Measurements from ENCODE around the gene RAB6B. TPM values are rescaled to one million over a fixed set of nuclear protein-coding genes. Genes with fewer than 3 reads are reported as not detected.

The RAB6B gene
- total RNA-seq, 2 donors from 2014 or later, result 2.2 to 3.0 TPM

- Mint-ChIP-seq H3K36me3 (ENCODE audit: low read depth) (no peaks in the 10 kb centered on the region), H3K27me3 (ENCODE audit: insufficient read depth) (peaks cover 41% of the 10 kb centered on the region), H3K9me3 (no peaks in the 10 kb centered on the region), H3K4me1 (peaks cover 12% of the 10 kb centered on the region), H3K4me3 (no peak overlapping the region), H3K27ac (no peak overlapping the region)
- Histone ChIP-seq H3K27ac (ENCODE audit: low read depth, low read length) (no peak overlapping the region), H3K4me3 (ENCODE audit: low read length) (no peak overlapping the region), H3K36me3 (ENCODE audit: control insufficient read depth, insufficient read depth, low read length) (no peaks in the 10 kb centered on the region), H3K27me3 (ENCODE audit: control insufficient read depth, insufficient read depth, low read length, poor library complexity, severe bottlenecking) (peaks cover 24% of the 10 kb centered on the region), H3K9ac (ENCODE audit: extremely low read depth, low read length, poor library complexity, severe bottlenecking) (no peak overlapping the region), H3K9me3 (ENCODE audit: control insufficient read depth, low read length) (no peaks in the 10 kb centered on the region), H3K4me1 (ENCODE audit: control insufficient read depth, insufficient read depth, low read length) (no peaks in the 10 kb centered on the region)
- no peak for DNase-seq
- no peak for TF ChIP-seq CTCF (conservative IDR thresholded peaks at IDR 0.05)
Measured at GRCh38 chr3:133849346-133849745, 46.3 kb downstream of the RAB6B start.

GRCh38 chr3:133845127-133845526 is 50.6 kb downstream of the RAB6B start:
- Mint-ChIP-seq H3K9me3 (no peaks in the 10 kb centered on the region), H3K4me1 (peaks cover 6% of the 10 kb centered on the region), H3K27me3 (ENCODE audit: insufficient read depth) (peaks cover 36% of the 10 kb centered on the region), H3K4me3 (no peak overlapping the region), H3K36me3 (ENCODE audit: low read depth) (no peaks in the 10 kb centered on the region), H3K27ac (no peak overlapping the region)
- Histone ChIP-seq H3K9me3 (ENCODE audit: control insufficient read depth, low read length) (no peaks in the 10 kb centered on the region), H3K4me3 (ENCODE audit: low read length) (no peak overlapping the region), H3K27ac (ENCODE audit: low read depth, low read length) (no peak overlapping the region), H3K9ac (ENCODE audit: extremely low read depth, low read length, poor library complexity, severe bottlenecking) (no peak overlapping the region), H3K4me1 (ENCODE audit: control insufficient read depth, insufficient read depth, low read length) (no peaks in the 10 kb centered on the region), H3K36me3 (ENCODE audit: control insufficient read depth, insufficient read depth, low read length) (no peaks in the 10 kb centered on the region), H3K27me3 (ENCODE audit: control insufficient read depth, insufficient read depth, low read length, poor library complexity, severe bottlenecking) (peaks cover 24% of the 10 kb centered on the region)
- DNase-seq, result no peak
- WGBS, 2 experiments (ENCODE audit: insufficient coverage in 1 of 2, insufficient read length in 1 of 2), result 87 to 92% methylated on average over 3 to 4 of the region's 4 CpGs
- no peak for TF ChIP-seq CTCF (conservative IDR thresholded peaks at IDR 0.05)

- H3K4me3 Mint-ChIP-seq, result no peak overlapping the region
Measured at GRCh38 chr3:133843634-133844033, 52.0 kb downstream of the RAB6B start.

More at GRCh38 chr3:133843634-133844033, 52.0 kb downstream of the RAB6B start:
- DNase-seq, result no peak
- Histone ChIP-seq H3K27ac (ENCODE audit: low read depth, low read length) (no peak overlapping the region), H3K9me3 (ENCODE audit: control insufficient read depth, low read length) (no peaks in the 10 kb centered on the region), H3K27me3 (ENCODE audit: control insufficient read depth, insufficient read depth, low read length, poor library complexity, severe bottlenecking) (peaks cover 18% of the 10 kb centered on the region), H3K4me1 (ENCODE audit: control insufficient read depth, insufficient read depth, low read length) (no peaks in the 10 kb centered on the region), H3K36me3 (ENCODE audit: control insufficient read depth, insufficient read depth, low read length) (no peaks in the 10 kb centered on the region), H3K9ac (ENCODE audit: extremely low read depth, low read length, poor library complexity, severe bottlenecking) (no peak overlapping the region), H3K4me3 (ENCODE audit: low read length) (no peak overlapping the region)
- 92 to 93% methylated on average over 2 to 7 of the region's 7 CpGs for WGBS, 2 experiments (ENCODE audit: insufficient coverage in 1 of 2, insufficient read length in 1 of 2)
- no peaks in the 10 kb centered on the region for H3K36me3 Mint-ChIP-seq (ENCODE audit: low read depth)
- peaks cover 6% of the 10 kb centered on the region for H3K4me1 Mint-ChIP-seq
- no peak for TF ChIP-seq CTCF (conservative IDR thresholded peaks at IDR 0.05)
- no peaks in the 10 kb centered on the region for H3K9me3 Mint-ChIP-seq
- peaks cover 24% of the 10 kb centered on the region for H3K27me3 Mint-ChIP-seq (ENCODE audit: insufficient read depth)
- H3K27ac Mint-ChIP-seq, result no peak overlapping the region

All from endodermal cell (in vitro differentiated cells).